Coronary artery (tissue), 2 donors: ENCODE results near the gene RTTN.

Experiments
- DNase-seq: peaks from one replicate; pipeline ENCODE4 v3.0.0-alpha.2; 2017; ENCODE audit warnings: low spot score
- H3K27ac ChIP-seq, 2 donors: fragments of 200-600 bp; sonication (generic); one replicate each; pipeline ENCODE4 v1.5.1; 2016 to 2019
- H3K4me3 ChIP-seq: fragments of 200-600 bp; sonication (generic); 2 replicates; pipeline ENCODE4 v1.5.1; 2016; ENCODE audit warnings: mild to moderate bottlenecking, moderate library complexity
- TF ChIP-seq, protein P1 (sequence below): fragments of 200-600 bp; sonication (generic); IDR thresholded peaks from one replicate; pipeline ENCODE4 v1.5.1; 2019; ENCODE audit warnings: antibody characterized with exemption

The RTTN gene

GRCh38 chr18:69953191-69953590 is 252.3 kb downstream of the RTTN start:
- TF ChIP-seq, protein P1, sequence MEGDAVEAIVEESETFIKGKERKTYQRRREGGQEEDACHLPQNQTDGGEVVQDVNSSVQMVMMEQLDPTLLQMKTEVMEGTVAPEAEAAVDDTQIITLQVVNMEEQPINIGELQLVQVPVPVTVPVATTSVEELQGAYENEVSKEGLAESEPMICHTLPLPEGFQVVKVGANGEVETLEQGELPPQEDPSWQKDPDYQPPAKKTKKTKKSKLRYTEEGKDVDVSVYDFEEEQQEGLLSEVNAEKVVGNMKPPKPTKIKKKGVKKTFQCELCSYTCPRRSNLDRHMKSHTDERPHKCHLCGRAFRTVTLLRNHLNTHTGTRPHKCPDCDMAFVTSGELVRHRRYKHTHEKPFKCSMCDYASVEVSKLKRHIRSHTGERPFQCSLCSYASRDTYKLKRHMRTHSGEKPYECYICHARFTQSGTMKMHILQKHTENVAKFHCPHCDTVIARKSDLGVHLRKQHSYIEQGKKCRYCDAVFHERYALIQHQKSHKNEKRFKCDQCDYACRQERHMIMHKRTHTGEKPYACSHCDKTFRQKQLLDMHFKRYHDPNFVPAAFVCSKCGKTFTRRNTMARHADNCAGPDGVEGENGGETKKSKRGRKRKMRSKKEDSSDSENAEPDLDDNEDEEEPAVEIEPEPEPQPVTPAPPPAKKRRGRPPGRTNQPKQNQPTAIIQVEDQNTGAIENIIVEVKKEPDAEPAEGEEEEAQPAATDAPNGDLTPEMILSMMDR, result no peak
- no peak for DNase-seq
- H3K27ac ChIP-seq, result no peak overlapping the region
- H3K4me3 ChIP-seq, result no peak overlapping the region
